SK-N-SH (cell line): Measurements from ENCODE around the gene ABCA9. TPM values are rescaled to one million over a fixed set of nuclear protein-coding genes. Genes with fewer than 3 reads are reported as not detected.

Experiments used
- CTCF ChIA-PET: fragments of 300-600, 350-600 bp; formaldehyde crosslinking; extraction: SDS; loops from one replicate; lab custom pipeline; 2021; lab: Yijun Ruan, JAX
- POLR2A ChIA-PET: fragments of 350-600 bp; sonication (Branson Sonifier 250); formaldehyde crosslinking; extraction: SDS; loops from one replicate; lab custom pipeline; 2020; ENCODE audit warnings: antibody characterized with exemption, inconsistent platforms; lab: Yijun Ruan, JAX
- DNase-seq: peaks from one replicate; pipeline ENCODE4 v3.0.0; 2012
- H2AFZ ChIP-seq: fragments of 200-600 bp; sonication (generic); 2 replicates; pipeline ENCODE4 v1.8.1; 2016; ENCODE audit warnings: antibody characterized with exemption, mild to moderate bottlenecking, low read depth
- H3F3A ChIP-seq: fragments of 200-600 bp; sonication (generic); replicated peaks from 2 replicates; pipeline ENCODE3; 2016; ENCODE audit warnings: antibody characterized with exemption, mild to moderate bottlenecking; ENCODE audit not compliant: insufficient read depth
- H3K27ac ChIP-seq, 2 experiments: fragments of 200-500 bp in 1 of 2; fragments of 200-600 bp in 1 of 2; sonication (Bioruptor generic) in 1 of 2; sonication (generic), shearing (Covaris generic) in 1 of 2; 2 replicates each; pipeline versions ENCODE4 v1.5.1 to v1.6.1; 2014 to 2016; ENCODE audit warnings: low read depth in 2 of 2, inconsistent platforms in 1 of 2, low read length in 1 of 2, mild to moderate bottlenecking in 1 of 2, mixed read lengths in 1 of 2
- H3K27me3 ChIP-seq: fragments of 200-600 bp; sonication (generic), shearing (Covaris generic); 2 replicates; pipeline ENCODE4 v1.6.1; 2016; ENCODE audit warnings: mixed run types; ENCODE audit not compliant: insufficient read depth
- H3K36me3 ChIP-seq, 2 experiments: fragments of 200-500 bp in 1 of 2; fragments of 200-600 bp in 1 of 2; sonication (Bioruptor generic) in 1 of 2; sonication (generic) in 1 of 2; replicated peaks in 1 of 2; 2 replicates each; pipeline versions ENCODE3 to v1.5.1; 2014 to 2016; ENCODE audit warnings: low read length in 1 of 2, mild to moderate bottlenecking in 1 of 2; ENCODE audit not compliant: insufficient read depth in 2 of 2, control insufficient read depth in 1 of 2
- H3K4me1 ChIP-seq, 2 experiments: fragments of 200-500 bp in 1 of 2; fragments of 200-600 bp in 1 of 2; sonication (Bioruptor generic) in 1 of 2; sonication (generic), shearing (Covaris generic) in 1 of 2; 2 replicates each; pipeline versions ENCODE4 v1.5.1 to v1.6.1; 2014 to 2016; ENCODE audit warnings: low read depth in 1 of 2, low read length in 1 of 2, mixed run types in 1 of 2; ENCODE audit not compliant: insufficient read depth in 2 of 2, control insufficient read depth in 1 of 2
- H3K4me2 ChIP-seq: fragments of 200-600 bp; sonication (generic), shearing (Covaris generic); 2 replicates; pipeline ENCODE4 v1.6.1; 2017; ENCODE audit warnings: mixed run types
- H3K4me3 ChIP-seq, 2 experiments: fragments of 200-500 bp in 1 of 2; fragments of 200-600 bp in 1 of 2; sonication (Bioruptor generic) in 1 of 2; sonication (generic), shearing (Covaris generic) in 1 of 2; 2 replicates each; pipeline versions ENCODE4 v1.5.1 to v1.8.1; 2014 to 2016; ENCODE audit warnings: low read depth in 2 of 2, inconsistent platforms in 1 of 2, low read length in 1 of 2, mild to moderate bottlenecking in 1 of 2, mixed read lengths in 1 of 2, moderate library complexity in 1 of 2
- H3K79me2 ChIP-seq: fragments of 200-600 bp; sonication (generic); 2 replicates; pipeline ENCODE4 v1.8.1; 2017; ENCODE audit warnings: mild to moderate bottlenecking; ENCODE audit not compliant: insufficient read depth
- H3K9ac ChIP-seq: fragments of 200-600 bp; sonication (generic); 2 replicates; pipeline ENCODE4 v1.6.1; 2017; ENCODE audit warnings: mixed run types
- H3K9me2 ChIP-seq: fragments of 200-600 bp; sonication (generic); 2 replicates; pipeline ENCODE4 v1.6.1; 2017; ENCODE audit warnings: mixed run types
- H3K9me3 ChIP-seq: fragments of 200-600 bp; sonication (generic); 2 replicates; pipeline ENCODE4 v1.6.1; 2017; ENCODE audit warnings: mixed run types, mild to moderate bottlenecking, moderate library complexity
- H4K20me1 ChIP-seq: fragments of 200-600 bp; sonication (generic); 2 replicates; pipeline ENCODE4 v1.6.1; 2017; ENCODE audit warnings: mild to moderate bottlenecking, mixed run types; ENCODE audit not compliant: insufficient read depth
- CHD2 ChIP-seq: fragments of 150-350 bp; IDR thresholded peaks from 2 replicates; pipeline ENCODE4 v1.6.1; 2018; ENCODE audit warnings: low read length; ENCODE audit not compliant: partially characterized antibody
- EP300 ChIP-seq, 2 experiments: IDR thresholded peaks; 2 replicates each; pipeline versions ENCODE4 v1.4.0 to v1.6.1; 2012; ENCODE audit warnings: borderline replicate concordance in 1 of 2, low read depth in 1 of 2, low read length in 1 of 2
- EZH2phosphoT487 ChIP-seq: fragments of 200-600 bp; sonication (generic); IDR thresholded peaks from 2 replicates; pipeline ENCODE4 v1.6.1; 2017; ENCODE audit warnings: low read depth, mixed run types, mild to moderate bottlenecking, antibody characterized with exemption, moderate library complexity, borderline replicate concordance
- FOSL2 ChIP-seq: IDR thresholded peaks from 2 replicates; pipeline ENCODE4 v1.4.0; 2012; ENCODE audit warnings: low read depth, mild to moderate bottlenecking, moderate library complexity, borderline replicate concordance
- FOXJ3 ChIP-seq: sonication (generic); formaldehyde crosslinking; IDR thresholded peaks from 2 replicates; pipeline ENCODE4 v1.5.1; 2020; ENCODE audit warnings: mild to moderate bottlenecking, missing genetic modification reagents
- FOXM1 ChIP-seq: IDR thresholded peaks from 2 replicates; pipeline ENCODE4 v1.4.0; 2012; ENCODE audit warnings: low read depth, mild to moderate bottlenecking
- GABPA ChIP-seq: IDR thresholded peaks from 2 replicates; pipeline ENCODE4 v1.4.0; 2012; ENCODE audit warnings: low read depth, mild to moderate bottlenecking
- JUND ChIP-seq: IDR thresholded peaks from 2 replicates; pipeline ENCODE4 v1.4.0; 2012
- NFIC ChIP-seq: IDR thresholded peaks from 2 replicates; pipeline ENCODE4 v1.4.0; 2012; ENCODE audit warnings: borderline replicate concordance
- NRF1 ChIP-seq: IDR thresholded peaks from 2 replicates; pipeline ENCODE4 v1.6.1; 2012; ENCODE audit warnings: low read depth, mild to moderate bottlenecking, low read length
- POLR2AphosphoS5 ChIP-seq: IDR thresholded peaks from 2 replicates; pipeline ENCODE4 v1.6.1; 2012; ENCODE audit warnings: low read depth, low read length
- RFX5 ChIP-seq: IDR thresholded peaks from 2 replicates; pipeline ENCODE4 v1.6.1; 2012; ENCODE audit warnings: mild to moderate bottlenecking, improper control_type of control experiment, low read length
- RXRA ChIP-seq: IDR thresholded peaks from 2 replicates; pipeline ENCODE4 v1.4.0; 2012; ENCODE audit warnings: low read depth, mild to moderate bottlenecking, borderline replicate concordance
- SIN3A ChIP-seq: IDR thresholded peaks from 2 replicates; pipeline ENCODE4 v1.6.1; 2012; ENCODE audit warnings: low read depth, mild to moderate bottlenecking, low read length, moderate library complexity, borderline replicate concordance
- TAF1 ChIP-seq: IDR thresholded peaks from 2 replicates; pipeline ENCODE4 v1.6.1; 2012; ENCODE audit warnings: low read depth, mild to moderate bottlenecking, low read length, moderate library complexity, borderline replicate concordance
- TCF12 ChIP-seq: IDR thresholded peaks from 2 replicates; pipeline ENCODE4 v1.4.0; 2012
- TEAD4 ChIP-seq: IDR thresholded peaks from 2 replicates; pipeline ENCODE4 v1.4.0; 2012; ENCODE audit warnings: mild to moderate bottlenecking, borderline replicate concordance; ENCODE audit not compliant: insufficient read depth
- WGBS: methylation state at CpG from one replicate; pipeline ENCODE4 v1.1.6; 2017; ENCODE audit warnings: low lambda C conversion rate; 5-methylcytosine and 5-hydroxymethylcytosine counted together
- polyA plus RNA-seq, 3 experiments: library from polyadenylated mRNA; depleted of rRNA; stranded (reverse); fragments of >200 nt; gene quantifications; 2 replicates each; pipeline ENCODE4 v1.2.3, GENCODE V29; 2012
- TF ChIP-seq, protein P1 (sequence below): fragments of 150-350 bp; IDR thresholded peaks from 2 replicates; pipeline ENCODE4 v1.6.1; 2016; ENCODE audit warnings: mild to moderate bottlenecking, low read depth, low read length
- TF ChIP-seq, protein P2 (sequence below): IDR thresholded peaks from 2 replicates; pipeline ENCODE4 v1.6.1; 2012; ENCODE audit warnings: mild to moderate bottlenecking, low read depth, low read length, moderate library complexity

ABCA9 gene
- polyA plus RNA-seq, 1 of the 3 experiments (the other 2 are of a cell fraction), result 0.07 TPM

DNA sequence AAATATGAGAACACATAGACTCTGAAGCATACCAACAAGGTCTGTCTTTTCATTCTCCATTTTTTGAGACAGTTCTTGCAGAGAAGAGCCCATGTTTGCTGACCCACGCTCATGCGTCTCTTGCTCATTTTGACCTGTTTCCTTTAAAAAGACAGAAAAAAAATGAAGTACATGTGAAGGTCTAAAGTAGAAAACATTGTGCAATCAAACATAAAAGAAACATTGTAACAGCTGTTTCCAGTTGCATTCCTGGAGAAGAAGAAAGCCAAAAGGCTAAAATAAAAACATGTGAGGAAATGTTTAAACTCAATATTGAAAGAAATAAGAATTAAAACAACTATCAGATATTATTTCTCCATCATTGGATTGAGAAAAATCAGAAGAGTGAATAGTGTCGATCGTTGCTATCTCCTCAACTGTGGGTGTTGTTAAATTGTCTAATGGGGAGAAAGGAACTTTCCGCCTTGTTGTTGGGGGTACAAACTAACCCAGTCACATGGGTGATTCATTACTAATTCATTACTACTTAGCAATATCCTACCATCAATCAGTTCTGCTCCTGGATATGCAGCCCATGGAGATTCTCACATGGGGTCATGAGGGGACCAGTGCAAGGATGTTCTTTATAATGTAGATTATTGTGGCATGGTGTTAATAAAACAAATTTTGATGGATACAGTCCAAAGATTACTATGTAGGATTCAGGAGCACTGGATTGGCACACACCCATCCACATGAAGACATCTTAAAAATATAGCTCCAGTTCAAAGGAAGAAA, 9.5 kb downstream of the ABCA9 start:
- Histone ChIP-seq H3K9me2 (no peaks in the 10 kb centered on the region), H3K27ac (peak overlapping the region in 1 of 2 experiments; percentile 12; a peak in 1 of 4 replicates), H3K4me2 (no peak overlapping the region), H3K36me3 (no peaks in the 10 kb centered on the region), H3K9ac (no peak overlapping the region)
- TF ChIP-seq EP300 (IDR thresholded peaks at IDR 0.05; ENCODE audit: borderline replicate concordance in 1 of 2, low read depth in 1 of 2, low read length in 1 of 2) (no peak), TEAD4 (no peak), NFIC (no peak), TCF12 (no peak), EZH2phosphoT487 (no peak), POLR2AphosphoS5 (no peak), NRF1 (no peak), GABPA (no peak), FOSL2 (no peak), JUND (no peak), RXRA (no peak), CHD2 (no peak), FOXJ3 (CRISPR knock-in tag) (no peak), RFX5 (no peak), SIN3A (no peak), TAF1 (no peak), FOXM1 (no peak)
- TF ChIP-seq, protein P1, sequence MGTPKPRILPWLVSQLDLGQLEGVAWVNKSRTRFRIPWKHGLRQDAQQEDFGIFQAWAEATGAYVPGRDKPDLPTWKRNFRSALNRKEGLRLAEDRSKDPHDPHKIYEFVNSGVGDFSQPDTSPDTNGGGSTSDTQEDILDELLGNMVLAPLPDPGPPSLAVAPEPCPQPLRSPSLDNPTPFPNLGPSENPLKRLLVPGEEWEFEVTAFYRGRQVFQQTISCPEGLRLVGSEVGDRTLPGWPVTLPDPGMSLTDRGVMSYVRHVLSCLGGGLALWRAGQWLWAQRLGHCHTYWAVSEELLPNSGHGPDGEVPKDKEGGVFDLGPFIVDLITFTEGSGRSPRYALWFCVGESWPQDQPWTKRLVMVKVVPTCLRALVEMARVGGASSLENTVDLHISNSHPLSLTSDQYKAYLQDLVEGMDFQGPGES, result no peak
- TF ChIP-seq, protein P2, sequence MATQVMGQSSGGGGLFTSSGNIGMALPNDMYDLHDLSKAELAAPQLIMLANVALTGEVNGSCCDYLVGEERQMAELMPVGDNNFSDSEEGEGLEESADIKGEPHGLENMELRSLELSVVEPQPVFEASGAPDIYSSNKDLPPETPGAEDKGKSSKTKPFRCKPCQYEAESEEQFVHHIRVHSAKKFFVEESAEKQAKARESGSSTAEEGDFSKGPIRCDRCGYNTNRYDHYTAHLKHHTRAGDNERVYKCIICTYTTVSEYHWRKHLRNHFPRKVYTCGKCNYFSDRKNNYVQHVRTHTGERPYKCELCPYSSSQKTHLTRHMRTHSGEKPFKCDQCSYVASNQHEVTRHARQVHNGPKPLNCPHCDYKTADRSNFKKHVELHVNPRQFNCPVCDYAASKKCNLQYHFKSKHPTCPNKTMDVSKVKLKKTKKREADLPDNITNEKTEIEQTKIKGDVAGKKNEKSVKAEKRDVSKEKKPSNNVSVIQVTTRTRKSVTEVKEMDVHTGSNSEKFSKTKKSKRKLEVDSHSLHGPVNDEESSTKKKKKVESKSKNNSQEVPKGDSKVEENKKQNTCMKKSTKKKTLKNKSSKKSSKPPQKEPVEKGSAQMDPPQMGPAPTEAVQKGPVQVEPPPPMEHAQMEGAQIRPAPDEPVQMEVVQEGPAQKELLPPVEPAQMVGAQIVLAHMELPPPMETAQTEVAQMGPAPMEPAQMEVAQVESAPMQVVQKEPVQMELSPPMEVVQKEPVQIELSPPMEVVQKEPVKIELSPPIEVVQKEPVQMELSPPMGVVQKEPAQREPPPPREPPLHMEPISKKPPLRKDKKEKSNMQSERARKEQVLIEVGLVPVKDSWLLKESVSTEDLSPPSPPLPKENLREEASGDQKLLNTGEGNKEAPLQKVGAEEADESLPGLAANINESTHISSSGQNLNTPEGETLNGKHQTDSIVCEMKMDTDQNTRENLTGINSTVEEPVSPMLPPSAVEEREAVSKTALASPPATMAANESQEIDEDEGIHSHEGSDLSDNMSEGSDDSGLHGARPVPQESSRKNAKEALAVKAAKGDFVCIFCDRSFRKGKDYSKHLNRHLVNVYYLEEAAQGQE, result no peak
- TF ChIP-seq, all 33 proteins: peak for 0
- POLR2A ChIA-PET, result no interaction called here
- Histone ChIP-seq H3K27me3 (no peaks in the 10 kb centered on the region), H2AFZ (no peak overlapping the region), H4K20me1 (no peaks in the 10 kb centered on the region), H3K79me2 (no peaks in the 10 kb centered on the region), H3F3A (no peaks in the 10 kb centered on the region), H3K4me3 (no peak overlapping the region), H3K4me1 (no peaks in the 10 kb centered on the region; a peak in 1 of 4 replicates), H3K9me3 (no peaks in the 10 kb centered on the region)
- CTCF ChIA-PET, result interaction anchor here (1.0 kb wide), 1 partner anchor 15 kb away, joined by 3 read pairs; no protein-coding TSS in a partner anchor
- no peak for DNase-seq
- WGBS, result 38% methylated on average over 5 of the region's 5 CpGs
